Upper lobe of left lung (tissue), 4 donors: ENCODE data around the gene KDM8.

Experiments
- POLR2A ChIP-seq, 4 donors: fragments of 450-650 bp; IDR thresholded peaks; one replicate each; pipeline ENCODE4 v1.5.1; 2016 to 2017; ENCODE audit warnings: antibody characterized with exemption in 4 of 4, mild to moderate bottlenecking in 2 of 4
- POLR2AphosphoS5 ChIP-seq, 2 donors: sonication (generic); formaldehyde crosslinking; IDR thresholded peaks; one replicate each; pipeline ENCODE4 v1.5.1; 2017; ENCODE audit warnings: antibody characterized with exemption in 2 of 2

DNA sequence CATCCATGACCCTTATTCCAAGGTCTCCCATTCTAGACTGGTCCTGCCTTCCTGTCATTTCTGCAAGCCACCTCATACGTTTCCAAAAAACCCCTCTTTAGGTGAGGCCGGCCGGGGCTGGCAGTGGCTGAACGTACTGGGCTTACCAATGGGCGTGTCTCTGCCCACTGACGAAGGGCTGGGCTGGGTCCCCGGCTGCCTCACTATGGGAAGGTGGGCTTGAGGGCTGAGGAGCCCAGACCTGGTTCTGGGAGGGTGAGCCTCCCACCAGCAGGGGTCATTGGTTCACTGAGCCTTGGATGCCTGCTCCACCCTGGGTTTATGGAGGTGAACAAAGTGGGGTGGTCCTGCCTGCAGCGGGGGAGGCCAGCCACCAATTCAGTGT is 19.9 kb downstream of the KDM8 start:
- TF ChIP-seq POLR2AphosphoS5 (IDR thresholded peaks at IDR 0.05) (no peak), POLR2A (IDR thresholded peaks at IDR 0.05) (no peak)
